ENCODE measurements around the gene COP1.

COP1 gene

DNA sequence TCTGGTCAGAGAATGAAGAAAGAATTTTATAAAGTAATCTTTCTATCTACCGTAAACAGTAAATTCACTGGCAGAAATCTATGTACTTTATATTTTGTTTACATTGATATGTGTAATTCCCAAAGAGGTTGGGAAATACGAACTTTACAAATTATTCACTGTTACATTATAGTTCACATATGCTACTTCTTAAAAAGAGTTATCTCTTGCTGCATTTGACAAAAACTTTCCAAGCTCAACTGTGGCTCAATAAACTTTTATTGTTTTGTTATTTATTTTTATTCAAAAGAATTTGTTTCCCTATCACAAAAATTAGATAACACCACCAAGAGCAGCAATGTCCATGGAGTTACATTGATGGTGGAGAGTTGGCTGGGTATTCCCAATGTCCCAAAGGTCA, 262.5 kb downstream of the COP1 start:
- H2AFZ ChIP-seq (ENCODE audit: low read depth, low read length): no peak overlapping the region

DNA sequence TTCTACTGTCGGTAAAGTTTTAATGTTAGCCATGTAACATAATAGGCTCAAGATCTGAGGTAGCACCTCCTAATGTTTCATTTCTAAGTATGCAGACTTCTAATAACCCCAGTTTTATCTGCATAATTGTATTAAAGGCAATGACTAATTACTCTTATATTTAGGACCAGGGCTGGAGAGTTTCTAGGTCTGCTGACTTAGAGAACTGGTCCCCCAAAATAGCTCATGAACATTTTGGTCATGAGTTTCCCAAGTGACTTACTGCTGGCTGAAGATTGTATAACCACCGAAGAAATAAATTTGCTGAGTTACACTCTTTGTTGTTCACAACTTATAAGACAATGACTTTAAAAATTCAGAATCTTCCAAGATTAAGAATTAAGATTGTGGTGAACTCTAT, 265.9 kb downstream of the COP1 start:
- Histone ChIP-seq H2AFZ (ENCODE audit: low read depth, low read length) (no peak overlapping the region), H3K4me1 (ENCODE audit: insufficient read depth, low read length) (no peaks in the 10 kb centered on the region), H3K4me3 (ENCODE audit: low read depth in 1 of 2, low read length in 2 of 2) (no peak overlapping the region), H3K9me3 (ENCODE audit: insufficient read depth, low read length, severe bottlenecking) (no peaks in the 10 kb centered on the region), H3K4me2 (ENCODE audit: insufficient read depth, low read length) (no peak overlapping the region), H3K79me2 (ENCODE audit: insufficient read depth, low read length) (no peaks in the 10 kb centered on the region), H3K9ac (ENCODE audit: low read depth, low read length) (no peak overlapping the region), H3K36me3 (ENCODE audit: insufficient read depth, low read length) (peaks cover 52% of the 10 kb centered on the region), H3K27me3 (ENCODE audit: insufficient read depth, low read length, poor library complexity) (no peaks in the 10 kb centered on the region), H3K27ac (ENCODE audit: low read length) (no peak overlapping the region), H4K20me1 (ENCODE audit: insufficient read depth, low read length) (no peaks in the 10 kb centered on the region)
- DNase-seq: no peak
- TF ChIP-seq EZH2 (IDR thresholded peaks at IDR 0.05; ENCODE audit: borderline replicate concordance, low read depth, low read length, severe bottlenecking): no peak
- TF ChIP-seq, protein P1, sequence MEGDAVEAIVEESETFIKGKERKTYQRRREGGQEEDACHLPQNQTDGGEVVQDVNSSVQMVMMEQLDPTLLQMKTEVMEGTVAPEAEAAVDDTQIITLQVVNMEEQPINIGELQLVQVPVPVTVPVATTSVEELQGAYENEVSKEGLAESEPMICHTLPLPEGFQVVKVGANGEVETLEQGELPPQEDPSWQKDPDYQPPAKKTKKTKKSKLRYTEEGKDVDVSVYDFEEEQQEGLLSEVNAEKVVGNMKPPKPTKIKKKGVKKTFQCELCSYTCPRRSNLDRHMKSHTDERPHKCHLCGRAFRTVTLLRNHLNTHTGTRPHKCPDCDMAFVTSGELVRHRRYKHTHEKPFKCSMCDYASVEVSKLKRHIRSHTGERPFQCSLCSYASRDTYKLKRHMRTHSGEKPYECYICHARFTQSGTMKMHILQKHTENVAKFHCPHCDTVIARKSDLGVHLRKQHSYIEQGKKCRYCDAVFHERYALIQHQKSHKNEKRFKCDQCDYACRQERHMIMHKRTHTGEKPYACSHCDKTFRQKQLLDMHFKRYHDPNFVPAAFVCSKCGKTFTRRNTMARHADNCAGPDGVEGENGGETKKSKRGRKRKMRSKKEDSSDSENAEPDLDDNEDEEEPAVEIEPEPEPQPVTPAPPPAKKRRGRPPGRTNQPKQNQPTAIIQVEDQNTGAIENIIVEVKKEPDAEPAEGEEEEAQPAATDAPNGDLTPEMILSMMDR (IDR thresholded peaks at IDR 0.05; ENCODE audit: borderline replicate concordance, extremely low read depth, low read length, poor library complexity, severe bottlenecking): no peak
- no peak for ATAC-seq (ENCODE audit: insufficient read depth, low read depth)

More for the DNA sequence above, 262.5 kb downstream of the COP1 start:
- no peak overlapping the region for H3K4me3 ChIP-seq (ENCODE audit: low read depth in 1 of 2, low read length in 2 of 2)
- ATAC-seq (ENCODE audit: insufficient read depth, low read depth): no peak
- no peaks in the 10 kb centered on the region for H3K9me3 ChIP-seq (ENCODE audit: insufficient read depth, low read length, severe bottlenecking)
- no peak overlapping the region for H3K27ac ChIP-seq (ENCODE audit: low read length)
- DNase-seq: no peak
- no peaks in the 10 kb centered on the region for H3K4me1 ChIP-seq (ENCODE audit: insufficient read depth, low read length)
- peaks cover 68% of the 10 kb centered on the region for H3K36me3 ChIP-seq (ENCODE audit: insufficient read depth, low read length)
- H3K4me2 ChIP-seq (ENCODE audit: insufficient read depth, low read length): no peak overlapping the region
- H3K9ac ChIP-seq (ENCODE audit: low read depth, low read length): no peak overlapping the region
- no peaks in the 10 kb centered on the region for H4K20me1 ChIP-seq (ENCODE audit: insufficient read depth, low read length)
- H3K27me3 ChIP-seq (ENCODE audit: insufficient read depth, low read length, poor library complexity): no peaks in the 10 kb centered on the region
- no peaks in the 10 kb centered on the region for H3K79me2 ChIP-seq (ENCODE audit: insufficient read depth, low read length)
- TF ChIP-seq EZH2 (IDR thresholded peaks at IDR 0.05; ENCODE audit: borderline replicate concordance, low read depth, low read length, severe bottlenecking): no peak
- TF ChIP-seq, protein P1 (IDR thresholded peaks at IDR 0.05; ENCODE audit: borderline replicate concordance, extremely low read depth, low read length, poor library complexity, severe bottlenecking): no peak

DNA sequence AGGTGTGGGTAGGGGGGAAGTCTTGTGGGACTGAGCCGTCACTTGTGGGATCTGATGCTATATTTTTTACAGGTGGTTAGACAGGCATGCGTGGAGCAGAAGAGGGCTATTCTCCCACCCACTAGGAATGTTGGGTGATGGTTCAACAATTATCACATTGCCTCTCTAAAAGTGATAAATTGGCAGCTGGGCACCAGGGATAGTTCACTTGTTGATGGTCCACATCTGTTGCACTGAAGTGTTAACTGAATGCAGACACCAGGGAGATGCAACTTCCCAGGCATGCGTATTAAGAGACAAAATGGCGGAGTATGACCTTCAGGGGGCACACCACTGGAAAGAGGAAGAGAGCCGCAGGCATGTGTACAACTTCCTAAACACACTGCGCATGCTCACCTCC, 270.4 kb downstream of the COP1 start:
- Histone ChIP-seq H4K20me1 (ENCODE audit: insufficient read depth, low read length) (no peaks in the 10 kb centered on the region), H3K27me3 (ENCODE audit: insufficient read depth, low read length, poor library complexity) (no peaks in the 10 kb centered on the region), H3K9ac (ENCODE audit: low read depth, low read length) (no peak overlapping the region), H2AFZ (ENCODE audit: low read depth, low read length) (no peak overlapping the region), H3K9me3 (ENCODE audit: insufficient read depth, low read length, severe bottlenecking) (no peaks in the 10 kb centered on the region), H3K79me2 (ENCODE audit: insufficient read depth, low read length) (no peaks in the 10 kb centered on the region), H3K36me3 (ENCODE audit: insufficient read depth, low read length) (peaks cover 32% of the 10 kb centered on the region), H3K27ac (ENCODE audit: low read length) (no peak overlapping the region), H3K4me1 (ENCODE audit: insufficient read depth, low read length) (no peaks in the 10 kb centered on the region), H3K4me3 (ENCODE audit: low read depth in 1 of 2, low read length in 2 of 2) (no peak overlapping the region), H3K4me2 (ENCODE audit: insufficient read depth, low read length) (no peak overlapping the region)
- ATAC-seq (ENCODE audit: insufficient read depth, low read depth): no peak
- no peak for DNase-seq
- TF ChIP-seq EZH2 (IDR thresholded peaks at IDR 0.05; ENCODE audit: borderline replicate concordance, low read depth, low read length, severe bottlenecking): no peak
- TF ChIP-seq, protein P1 (IDR thresholded peaks at IDR 0.05; ENCODE audit: borderline replicate concordance, extremely low read depth, low read length, poor library complexity, severe bottlenecking): no peak
